Body of pancreas (tissue), 4 donors: Measurements from ENCODE around the gene PALLD.

Experiments used
- CTCF ChIP-seq, 7 experiments: fragments of 450-650 bp in 4 of 7; fragments of 200-600 bp in 3 of 7; sonication (generic) in 3 of 7; IDR thresholded peaks; one replicate each; pipeline ENCODE4 v1.5.1; 2016 to 2019; ENCODE audit warnings: antibody characterized with exemption in 7 of 7
- POLR2A ChIP-seq, 3 donors: fragments of 450-650 bp; IDR thresholded peaks; one replicate each; pipeline ENCODE4 v1.6.1; 2016; ENCODE audit warnings: antibody characterized with exemption in 3 of 3, mild to moderate bottlenecking in 2 of 3

GRCh38 chr4:168478868-168479267, 18.0 kb upstream of the PALLD start:
- no peak for TF ChIP-seq CTCF (IDR thresholded peaks at IDR 0.05)
- no peak for TF ChIP-seq POLR2A (IDR thresholded peaks at IDR 0.05)
